Effector memory CD4-positive, alpha-beta T cell (primary cell): ENCODE measurements around the gene NPFF.

Experiments used
- DNase-seq, 3 donors: peaks; one replicate each; pipeline ENCODE4 v3.0.0-alpha.2; 2020
- H3K27ac ChIP-seq: 2 replicates; pipeline ENCODE4 v1.7.0; 2013; ENCODE audit warnings: mild to moderate bottlenecking, low read length, moderate library complexity; ENCODE audit not compliant: insufficient read depth, poor library complexity, severe bottlenecking
- H3K27me3 ChIP-seq: replicated peaks from 2 replicates; pipeline ENCODE4 v1.7.0; 2013; ENCODE audit warnings: mild to moderate bottlenecking, low read length; ENCODE audit not compliant: insufficient read depth, control insufficient read depth, poor library complexity, severe bottlenecking
- H3K36me3 ChIP-seq: 2 replicates; pipeline ENCODE4 v1.7.0; 2013; ENCODE audit warnings: mild to moderate bottlenecking, low read length, moderate library complexity; ENCODE audit not compliant: control insufficient read depth, insufficient read depth
- H3K4me1 ChIP-seq: 2 replicates; pipeline ENCODE4 v1.7.0; 2013; ENCODE audit warnings: low read length, mild to moderate bottlenecking; ENCODE audit not compliant: control insufficient read depth, insufficient read depth, poor library complexity, severe bottlenecking
- H3K4me3 ChIP-seq: 2 replicates; pipeline ENCODE4 v1.7.0; 2013; ENCODE audit warnings: low read length, low read depth, mild to moderate bottlenecking; ENCODE audit not compliant: insufficient read depth, poor library complexity, severe bottlenecking
- H3K9me3 ChIP-seq: 2 replicates; pipeline ENCODE4 v1.7.0; 2013; ENCODE audit warnings: mild to moderate bottlenecking, low read length, moderate library complexity; ENCODE audit not compliant: control insufficient read depth

Gene NPFF

GRCh38 chr12:53497461-53497860 lies 9.8 kb downstream of the NPFF start:
- H3K4me1 ChIP-seq, result peaks cover 46% of the 10 kb centered on the region
- no peaks in the 10 kb centered on the region for H3K36me3 ChIP-seq
- no peaks in the 10 kb centered on the region for H3K27me3 ChIP-seq
- H3K27ac ChIP-seq, result no peak overlapping the region
- no peak overlapping the region for H3K4me3 ChIP-seq
- H3K9me3 ChIP-seq, result no peaks in the 10 kb centered on the region
- no peak for DNase-seq

GRCh38 chr12:53496752-53497032 lies 10.6 kb downstream of the NPFF start:
- Histone ChIP-seq H3K27me3 (no peaks in the 10 kb centered on the region), H3K27ac (no peak overlapping the region), H3K4me3 (no peak overlapping the region), H3K9me3 (no peaks in the 10 kb centered on the region), H3K4me1 (peaks cover 42% of the 10 kb centered on the region), H3K36me3 (no peaks in the 10 kb centered on the region)
- no peak for DNase-seq

DNA sequence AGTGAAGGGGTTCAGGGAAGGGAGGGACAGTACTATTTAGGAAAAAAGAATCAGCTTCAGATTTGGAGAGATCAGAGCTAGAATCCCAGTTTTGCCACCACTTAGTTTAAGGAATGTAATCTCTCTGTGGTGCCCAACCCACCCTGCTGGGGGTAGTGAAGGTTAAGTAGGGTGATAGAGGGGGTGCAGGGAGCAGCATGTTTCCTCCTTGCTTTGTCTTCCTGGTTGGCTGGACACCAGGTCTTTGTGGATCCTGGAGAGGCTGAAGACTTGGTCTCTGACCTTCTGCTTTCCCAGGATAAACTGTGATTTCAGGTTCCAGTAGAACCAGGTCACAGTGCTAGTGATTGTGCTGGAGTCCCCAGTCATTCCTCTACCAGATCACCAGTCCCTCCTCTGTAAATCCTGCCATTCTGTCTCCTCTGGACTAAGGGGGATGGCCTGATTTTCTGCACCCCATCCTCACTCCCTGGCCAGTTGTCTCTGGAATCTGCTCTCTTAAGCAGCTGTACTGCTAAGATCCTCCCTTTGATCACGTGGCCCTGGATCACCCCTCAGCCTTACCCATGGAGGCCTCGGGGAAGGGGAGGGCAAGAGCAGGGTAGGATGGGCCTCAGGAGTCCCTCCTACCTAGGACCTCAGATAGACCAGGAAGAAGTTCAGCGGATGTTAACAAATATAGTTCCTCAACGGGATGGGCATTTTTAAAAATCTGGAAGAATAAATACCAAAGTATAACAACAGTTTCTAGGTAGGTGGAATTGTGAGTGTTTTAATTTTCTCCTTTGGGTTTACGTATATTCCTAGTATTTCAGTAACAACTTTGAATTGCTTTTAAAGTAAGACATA lies 11.2 kb downstream of the NPFF start:
- no peaks in the 10 kb centered on the region for H3K36me3 ChIP-seq
- H3K4me1 ChIP-seq, result peaks cover 38% of the 10 kb centered on the region
- H3K9me3 ChIP-seq, result no peaks in the 10 kb centered on the region
- no peak overlapping the region for H3K4me3 ChIP-seq
- no peak overlapping the region for H3K27ac ChIP-seq
- no peaks in the 10 kb centered on the region for H3K27me3 ChIP-seq
- no peak for DNase-seq

DNA sequence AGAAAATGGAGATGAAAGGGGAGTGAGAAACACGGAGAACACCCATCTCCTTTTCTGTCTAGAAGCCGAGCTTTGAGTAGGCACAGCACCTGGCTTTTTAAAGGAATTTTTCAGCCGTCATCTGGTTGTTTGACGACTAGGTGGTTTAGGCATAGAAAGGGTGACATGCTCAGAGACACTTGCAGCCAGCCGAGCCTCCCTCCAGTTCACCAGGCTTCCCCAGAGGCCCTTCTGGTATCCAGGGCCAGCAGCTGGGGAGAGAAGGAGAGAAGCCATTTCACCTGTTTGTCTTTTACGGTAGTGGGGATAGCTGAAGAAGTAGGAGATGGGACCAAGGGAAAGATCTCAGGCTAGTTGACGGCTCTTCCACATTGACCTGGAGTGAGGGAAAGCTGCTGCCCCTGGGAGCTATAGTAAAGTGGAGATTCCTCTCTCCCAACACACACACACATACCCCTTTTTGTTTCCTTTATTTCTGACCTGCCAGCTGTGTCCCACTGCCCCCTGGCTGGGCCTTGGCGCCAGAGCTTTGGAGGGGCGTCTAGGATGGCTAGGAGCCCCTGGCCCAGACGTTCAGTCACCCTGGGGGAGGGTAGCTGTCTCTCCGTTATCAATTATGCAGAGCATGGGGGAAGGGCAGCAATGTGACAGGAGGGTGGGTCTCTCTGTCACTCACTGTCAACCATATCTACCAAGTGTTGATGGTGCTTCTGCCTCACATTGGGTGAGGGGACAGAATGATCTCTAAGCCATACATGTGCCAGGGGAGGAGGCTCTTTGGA lies 13.5 kb downstream of the NPFF start:
- H3K4me3 ChIP-seq, result peak overlapping the region; percentile 51

GRCh38 chr12:53492830-53493609 lies 14.3 kb downstream of the NPFF start:
- DNase-seq, result peak; percentile 79 to 88 (median 80)
- H3K4me3 ChIP-seq, result peak overlapping the region; percentile 51
- H3K27me3 ChIP-seq, result no peaks in the 10 kb centered on the region
- H3K9me3 ChIP-seq, result no peaks in the 10 kb centered on the region
- peak overlapping the region; percentile 83 for H3K27ac ChIP-seq
- H3K36me3 ChIP-seq, result no peaks in the 10 kb centered on the region
- peaks cover 19% of the 10 kb centered on the region for H3K4me1 ChIP-seq

More for the DNA sequence above, 13.5 kb downstream of the NPFF start:
- Histone ChIP-seq H3K4me1 (peaks cover 25% of the 10 kb centered on the region), H3K36me3 (no peaks in the 10 kb centered on the region), H3K9me3 (no peaks in the 10 kb centered on the region), H3K27ac (peak overlapping the region; percentile 83), H3K27me3 (no peaks in the 10 kb centered on the region)
- DNase-seq, result no peak

GRCh38 chr12:53492188-53492587 lies 15.1 kb downstream of the NPFF start:
- H3K27me3 ChIP-seq, result no peaks in the 10 kb centered on the region
- peaks cover 19% of the 10 kb centered on the region for H3K4me1 ChIP-seq
- H3K4me3 ChIP-seq, result no peak overlapping the region
- no peaks in the 10 kb centered on the region for H3K36me3 ChIP-seq
- peak overlapping the region; percentile 83 for H3K27ac ChIP-seq
- H3K9me3 ChIP-seq, result no peaks in the 10 kb centered on the region
- no peak for DNase-seq

DNA sequence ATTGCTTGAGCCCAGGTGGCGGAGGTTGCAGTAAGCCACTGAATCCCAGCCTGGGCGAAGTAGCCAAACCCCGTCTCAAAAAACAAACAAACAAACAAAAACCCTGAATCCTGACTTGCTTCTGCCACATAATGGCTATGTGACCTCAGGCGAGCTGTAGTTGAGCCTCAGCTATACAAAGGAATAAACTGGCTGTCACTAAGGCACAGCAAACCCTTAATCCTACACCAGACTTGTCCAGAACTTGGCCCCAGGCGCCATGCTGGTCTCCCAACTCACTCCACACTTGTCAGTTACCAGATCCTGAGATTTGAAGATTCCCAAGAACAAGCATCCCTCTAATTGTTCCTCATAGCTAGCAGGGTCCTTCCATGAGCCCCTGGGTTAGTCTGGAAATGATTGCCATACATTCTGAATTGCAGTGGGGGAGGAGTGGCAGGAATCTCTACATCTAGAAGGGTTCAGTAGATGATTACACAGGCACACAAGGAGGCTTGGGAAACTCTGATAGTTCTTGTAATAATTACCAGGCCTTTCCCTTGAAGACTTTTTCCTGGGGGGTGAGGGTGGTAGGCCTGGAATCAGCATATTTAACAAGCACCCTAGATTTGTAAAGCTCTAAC lies 17.9 kb downstream of the NPFF start:
- peaks cover 9% of the 10 kb centered on the region for H3K36me3 ChIP-seq
- H3K9me3 ChIP-seq, result no peaks in the 10 kb centered on the region
- H3K27me3 ChIP-seq, result no peaks in the 10 kb centered on the region
- no peak for DNase-seq
- H3K4me1 ChIP-seq, result peaks cover 19% of the 10 kb centered on the region
- no peak overlapping the region for H3K4me3 ChIP-seq
- no peak overlapping the region for H3K27ac ChIP-seq

DNA sequence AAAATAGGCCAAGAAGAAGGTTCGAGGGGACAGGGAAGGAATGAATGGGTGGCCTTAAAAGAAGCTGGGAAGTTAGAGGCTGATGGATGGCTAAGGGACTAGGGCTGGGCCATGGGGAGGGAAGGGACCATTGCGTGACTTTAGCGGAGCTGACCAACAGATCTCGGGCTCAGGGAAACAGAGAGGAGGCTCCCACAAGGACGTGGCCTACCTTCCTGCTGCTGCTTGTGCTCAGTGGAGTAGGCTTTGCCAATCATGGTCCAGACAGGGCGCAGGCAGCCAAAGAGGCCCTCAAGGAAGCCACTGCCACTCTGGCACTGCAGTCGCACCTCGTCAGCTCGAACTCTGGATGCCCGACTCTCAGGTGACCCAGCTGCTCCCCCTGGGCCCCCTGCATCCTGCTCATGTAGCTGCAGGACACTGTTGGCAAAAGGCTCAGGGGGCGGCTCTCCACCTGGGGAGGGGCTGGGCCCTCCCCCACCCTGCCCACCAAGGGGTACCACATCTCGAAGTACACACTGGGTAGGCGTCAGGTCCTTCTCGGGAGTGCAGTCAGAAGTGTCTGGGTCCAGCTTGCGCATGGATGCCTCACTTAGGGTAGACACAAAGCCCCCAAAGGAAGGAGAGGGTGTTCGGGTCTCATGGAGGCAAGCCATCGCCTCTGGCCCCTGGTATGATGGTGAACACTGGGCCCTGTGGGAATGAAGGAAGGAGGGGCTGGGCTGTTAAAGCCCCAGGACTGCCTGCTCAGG lies 20.4 kb downstream of the NPFF start:
- Histone ChIP-seq H3K4me1 (no peaks in the 10 kb centered on the region), H3K4me3 (no peak overlapping the region), H3K9me3 (no peaks in the 10 kb centered on the region), H3K27ac (no peak overlapping the region), H3K27me3 (no peaks in the 10 kb centered on the region), H3K36me3 (peaks cover 34% of the 10 kb centered on the region)
- no peak for DNase-seq

DNA sequence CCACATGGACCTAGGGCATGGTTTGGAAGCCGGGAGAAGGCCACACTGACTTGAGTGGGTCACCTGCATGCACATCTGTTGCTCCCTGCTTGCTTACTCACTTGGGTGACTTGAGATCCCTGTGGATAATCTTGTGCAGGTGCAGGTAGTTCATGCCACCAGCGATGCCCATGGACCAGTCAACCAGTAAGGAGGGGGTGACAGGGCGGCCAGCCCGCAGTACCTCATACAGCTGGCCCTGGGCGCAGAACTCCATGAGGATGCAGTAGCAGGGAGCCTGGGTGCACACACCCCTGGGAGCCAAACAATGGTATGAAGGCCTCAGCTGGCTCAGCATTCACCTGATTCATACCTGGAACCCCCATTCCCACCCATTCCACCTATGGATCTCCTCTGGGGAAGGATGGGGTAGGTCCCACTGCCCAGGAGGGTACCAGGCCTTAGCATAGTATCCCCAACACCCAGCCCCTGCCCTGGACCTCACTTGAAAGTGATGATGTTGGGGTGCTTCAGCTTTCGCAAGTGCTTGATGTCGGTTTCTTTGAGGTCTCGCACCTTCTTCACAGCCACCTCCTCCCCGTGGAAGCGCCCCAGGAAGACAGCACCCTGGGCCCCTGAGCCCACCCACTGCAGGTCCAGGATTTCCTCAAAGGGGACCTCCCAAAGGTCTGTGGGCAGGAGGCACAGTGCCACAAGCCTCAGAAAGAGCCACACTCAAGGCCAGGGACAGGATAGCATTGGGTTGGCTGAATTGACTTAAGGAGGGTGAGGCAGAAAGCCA lies 21.1 kb downstream of the NPFF start:
- H3K4me1 ChIP-seq, result no peaks in the 10 kb centered on the region
- DNase-seq, result no peak
- no peak overlapping the region for H3K27ac ChIP-seq
- peaks cover 40% of the 10 kb centered on the region for H3K36me3 ChIP-seq
- no peak overlapping the region for H3K4me3 ChIP-seq
- no peaks in the 10 kb centered on the region for H3K27me3 ChIP-seq
- H3K9me3 ChIP-seq, result no peaks in the 10 kb centered on the region
